Measurements from ENCODE around the gene CPEB2. TPM values are rescaled to one million over a fixed set of nuclear protein-coding genes. Genes with fewer than 3 reads are reported as not detected.

The CPEB2 gene
- total RNA-seq, 2 experiments from 2014 or later, result 2.2 to 6.6 TPM

DNA sequence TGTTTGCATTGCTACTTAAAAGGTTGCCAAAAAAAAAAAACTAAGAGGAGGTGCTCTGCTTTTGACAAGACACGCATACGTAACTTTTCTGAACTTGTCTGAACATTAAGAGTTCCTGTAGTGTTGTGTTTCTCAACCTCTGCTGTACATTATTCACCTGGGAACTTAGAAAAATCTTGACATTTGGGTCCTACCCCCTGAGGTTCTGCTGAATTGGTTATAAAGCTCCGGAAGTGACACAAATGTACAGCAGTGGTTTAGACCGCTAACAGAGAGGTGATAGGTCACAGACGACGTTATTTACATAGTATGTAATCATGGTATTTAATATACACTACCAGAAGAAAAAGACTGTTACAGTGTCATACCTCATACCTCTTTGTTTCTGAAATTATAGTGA lies 61.1 kb downstream of the CPEB2 start:
- POLR2A ChIA-PET, result no interaction called here
- Histone ChIP-seq H2AFZ (ENCODE audit: low read length) (no peak overlapping the region), H3K9me3 (ENCODE audit: low read length) (no peaks in the 10 kb centered on the region), H3K4me2 (ENCODE audit: low read length) (no peak overlapping the region), H3K9me2 (ENCODE audit: insufficient read depth, low read length) (no peaks in the 10 kb centered on the region), H3K4me1 (ENCODE audit: insufficient read depth, low read length, poor library complexity, severe bottlenecking) (no peaks in the 10 kb centered on the region), H3K79me2 (ENCODE audit: insufficient read depth, low read depth, low read length) (no peaks in the 10 kb centered on the region), H3K36me3 (ENCODE audit: insufficient read depth, low read length) (peaks cover 17% of the 10 kb centered on the region), H3K27ac (ENCODE audit: low read depth, low read length, poor library complexity, severe bottlenecking) (no peak overlapping the region), H4K20me1 (ENCODE audit: insufficient read depth, low read length) (no peaks in the 10 kb centered on the region), H3K4me3 (ENCODE audit: low read depth, low read length, poor library complexity, severe bottlenecking) (no peak overlapping the region)
- CTCF ChIA-PET (ENCODE audit: unreplicated experiment), result no interaction called here
- no TSS peak for BruUV-seq (replicated peaks)
- intact Hi-C loops (cut with micrococcal nuclease; ENCODE audit: unreplicated experiment), result no loop called here
- DNase-seq (ENCODE audit: low spot score), result no peak
- no peak for TF ChIP-seq EZH2phosphoT487 (IDR thresholded peaks at IDR 0.05; ENCODE audit: borderline replicate concordance, low read depth, low read length)
- TF ChIP-seq, protein P1, sequence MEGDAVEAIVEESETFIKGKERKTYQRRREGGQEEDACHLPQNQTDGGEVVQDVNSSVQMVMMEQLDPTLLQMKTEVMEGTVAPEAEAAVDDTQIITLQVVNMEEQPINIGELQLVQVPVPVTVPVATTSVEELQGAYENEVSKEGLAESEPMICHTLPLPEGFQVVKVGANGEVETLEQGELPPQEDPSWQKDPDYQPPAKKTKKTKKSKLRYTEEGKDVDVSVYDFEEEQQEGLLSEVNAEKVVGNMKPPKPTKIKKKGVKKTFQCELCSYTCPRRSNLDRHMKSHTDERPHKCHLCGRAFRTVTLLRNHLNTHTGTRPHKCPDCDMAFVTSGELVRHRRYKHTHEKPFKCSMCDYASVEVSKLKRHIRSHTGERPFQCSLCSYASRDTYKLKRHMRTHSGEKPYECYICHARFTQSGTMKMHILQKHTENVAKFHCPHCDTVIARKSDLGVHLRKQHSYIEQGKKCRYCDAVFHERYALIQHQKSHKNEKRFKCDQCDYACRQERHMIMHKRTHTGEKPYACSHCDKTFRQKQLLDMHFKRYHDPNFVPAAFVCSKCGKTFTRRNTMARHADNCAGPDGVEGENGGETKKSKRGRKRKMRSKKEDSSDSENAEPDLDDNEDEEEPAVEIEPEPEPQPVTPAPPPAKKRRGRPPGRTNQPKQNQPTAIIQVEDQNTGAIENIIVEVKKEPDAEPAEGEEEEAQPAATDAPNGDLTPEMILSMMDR (conservative IDR thresholded peaks at IDR 0.05; ENCODE audit: low read length), result no peak

DNA sequence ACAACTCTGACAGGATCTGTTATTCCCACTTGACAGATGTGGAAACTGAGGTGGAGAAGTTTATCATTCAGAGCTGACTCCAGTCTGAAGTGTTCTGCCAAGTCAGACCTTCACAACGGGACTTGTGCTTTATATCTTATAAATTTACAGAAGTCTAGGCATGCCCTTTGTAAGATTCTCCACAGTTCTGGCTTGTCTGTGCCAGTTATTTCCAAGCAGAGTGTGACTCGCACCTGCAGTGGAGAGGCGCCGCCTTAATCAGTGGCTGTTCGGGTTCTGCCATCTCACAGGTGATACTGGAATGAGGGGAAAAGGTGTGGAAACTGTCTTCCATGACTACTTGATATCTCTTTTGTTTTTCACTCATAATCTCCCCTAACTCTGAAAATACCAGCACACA lies 63.2 kb downstream of the CPEB2 start:
- CTCF ChIA-PET (ENCODE audit: unreplicated experiment), result no interaction called here

DNA sequence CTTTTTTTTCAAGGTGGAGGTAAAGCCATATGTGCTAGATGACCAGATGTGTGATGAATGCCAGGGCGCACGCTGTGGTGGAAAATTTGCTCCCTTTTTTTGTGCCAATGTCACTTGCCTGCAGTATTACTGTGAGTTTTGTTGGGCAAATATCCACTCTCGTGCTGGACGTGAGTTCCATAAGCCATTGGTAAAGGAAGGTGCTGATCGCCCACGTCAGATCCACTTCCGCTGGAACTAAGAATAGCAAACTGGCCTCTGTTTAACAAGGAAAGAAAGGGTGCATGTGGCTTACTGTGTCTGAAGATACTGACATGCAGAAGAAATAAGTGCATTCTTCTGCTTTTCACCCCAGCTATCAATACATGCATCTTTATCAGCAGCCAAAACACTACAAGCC lies 63.9 kb downstream of the CPEB2 start:
- Histone ChIP-seq H3K36me3 (ENCODE audit: insufficient read depth, low read length) (peaks cover 3% of the 10 kb centered on the region; the same call in 1 of the 2 replicates), H3K9me2 (ENCODE audit: insufficient read depth, low read length) (no peaks in the 10 kb centered on the region), H3K79me2 (ENCODE audit: insufficient read depth, low read depth, low read length) (no peaks in the 10 kb centered on the region), H3K27ac (ENCODE audit: low read depth, low read length, poor library complexity, severe bottlenecking) (no peak overlapping the region), H3K4me2 (ENCODE audit: low read length) (no peak overlapping the region), H3K4me1 (ENCODE audit: insufficient read depth, low read length, poor library complexity, severe bottlenecking) (no peaks in the 10 kb centered on the region), H3K9me3 (ENCODE audit: low read length) (no peaks in the 10 kb centered on the region), H3K4me3 (ENCODE audit: low read depth, low read length, poor library complexity, severe bottlenecking) (no peak overlapping the region), H2AFZ (ENCODE audit: low read length) (no peak overlapping the region), H4K20me1 (ENCODE audit: insufficient read depth, low read length) (no peaks in the 10 kb centered on the region)
- CTCF ChIA-PET (ENCODE audit: unreplicated experiment), result no interaction called here
- no peak for DNase-seq (ENCODE audit: low spot score)
- intact Hi-C loops (cut with micrococcal nuclease; ENCODE audit: unreplicated experiment), result no loop called here
- TF ChIP-seq, protein P1 (conservative IDR thresholded peaks at IDR 0.05; ENCODE audit: low read length), result no peak
- no peak for TF ChIP-seq EZH2phosphoT487 (IDR thresholded peaks at IDR 0.05; ENCODE audit: borderline replicate concordance, low read depth, low read length)
- POLR2A ChIA-PET, result interaction anchor here (0.7 kb wide), 2 partner anchors 65 to 227 kb away, joined by 3 read pairs; no protein-coding TSS in a partner anchor
- no TSS peak for BruUV-seq (replicated peaks)

More for the DNA sequence above, 63.2 kb downstream of the CPEB2 start:
- Histone ChIP-seq H2AFZ (ENCODE audit: low read length) (no peak overlapping the region), H3K9me2 (ENCODE audit: insufficient read depth, low read length) (no peaks in the 10 kb centered on the region), H3K36me3 (ENCODE audit: insufficient read depth, low read length) (peaks cover 3% of the 10 kb centered on the region; the same call in 1 of the 2 replicates), H3K4me2 (ENCODE audit: low read length) (no peak overlapping the region), H3K4me1 (ENCODE audit: insufficient read depth, low read length, poor library complexity, severe bottlenecking) (no peaks in the 10 kb centered on the region), H4K20me1 (ENCODE audit: insufficient read depth, low read length) (no peaks in the 10 kb centered on the region), H3K4me3 (ENCODE audit: low read depth, low read length, poor library complexity, severe bottlenecking) (no peak overlapping the region), H3K9me3 (ENCODE audit: low read length) (no peaks in the 10 kb centered on the region), H3K79me2 (ENCODE audit: insufficient read depth, low read depth, low read length) (no peaks in the 10 kb centered on the region), H3K27ac (ENCODE audit: low read depth, low read length, poor library complexity, severe bottlenecking) (no peak overlapping the region)
- no peak for DNase-seq (ENCODE audit: low spot score)
- POLR2A ChIA-PET, result interaction anchor here (0.7 kb wide), 2 partner anchors 64 to 227 kb away, joined by 3 read pairs; no protein-coding TSS in a partner anchor
- intact Hi-C loops (cut with micrococcal nuclease; ENCODE audit: unreplicated experiment), result no loop called here
- no peak for TF ChIP-seq EZH2phosphoT487 (IDR thresholded peaks at IDR 0.05; ENCODE audit: borderline replicate concordance, low read depth, low read length)
- TF ChIP-seq, protein P1 (conservative IDR thresholded peaks at IDR 0.05; ENCODE audit: low read length), result no peak
- BruUV-seq (replicated peaks), result no TSS peak

Data from OCI-LY7 (cell line).